GM06990 (cell line): ENCODE measurements around the gene RAB3GAP1.

ENCODE experiments used
- DNase-seq: peaks from one replicate; pipeline ENCODE4 v3.0.0-alpha.2; 2011; ENCODE audit not compliant: insufficient read length; ENCODE audit errors: extremely low read depth
- H3K27me3 ChIP-seq: replicated peaks from 2 replicates; pipeline ENCODE4 v1.6.0; 2011; ENCODE audit warnings: low read length; ENCODE audit not compliant: control insufficient read depth, insufficient read depth
- H3K36me3 ChIP-seq: 2 replicates; pipeline ENCODE4 v1.5.1; 2011; ENCODE audit warnings: low read length; ENCODE audit not compliant: control insufficient read depth, insufficient read depth
- H3K4me3 ChIP-seq: replicated peaks from 2 replicates; pipeline ENCODE4 v1.5.1; 2011; ENCODE audit warnings: low read depth, mild to moderate bottlenecking, control low read depth, low read length
- TF ChIP-seq, protein P1 (sequence below): IDR thresholded peaks from 2 replicates; pipeline ENCODE4 v1.5.1; 2011; ENCODE audit warnings: low read length, control low read depth, mild to moderate bottlenecking, inconsistent platforms; ENCODE audit not compliant: insufficient read depth, poor library complexity, severe bottlenecking

The RAB3GAP1 gene

DNA sequence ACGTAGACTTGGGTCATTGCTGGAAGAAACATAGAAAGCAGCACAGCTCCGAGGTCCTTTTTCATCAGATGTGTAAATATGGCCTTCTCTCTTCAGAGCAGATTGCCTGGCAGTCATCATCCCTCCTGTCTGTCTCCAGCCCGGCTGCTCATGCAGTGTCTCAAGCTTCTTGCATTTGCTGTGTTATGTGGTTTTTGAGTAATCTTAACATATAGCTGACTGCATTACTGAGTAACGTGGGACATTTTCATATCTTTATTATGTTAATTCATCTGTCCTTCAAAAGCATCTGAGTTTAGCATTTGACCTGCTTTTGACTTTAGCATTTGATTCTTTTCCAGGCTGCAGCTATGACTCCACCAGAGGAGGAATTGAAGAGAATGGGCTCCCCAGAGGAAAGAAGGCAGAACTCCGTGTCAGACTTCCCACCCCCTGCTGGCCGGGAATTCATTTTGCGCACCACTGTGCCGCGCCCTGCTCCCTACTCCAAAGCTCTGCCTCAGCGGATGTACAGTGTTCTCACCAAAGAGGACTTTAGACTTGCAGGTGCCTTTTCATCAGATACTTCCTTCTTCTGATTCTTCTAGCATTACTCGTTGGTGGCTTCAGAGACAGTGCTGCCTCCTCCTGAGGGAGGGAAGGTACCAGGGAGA, 116.2 kb downstream of the RAB3GAP1 start:
- Histone ChIP-seq H3K27me3 (no peaks in the 10 kb centered on the region), H3K36me3 (peaks cover 14% of the 10 kb centered on the region), H3K4me3 (no peak overlapping the region)
- no peak for DNase-seq
- TF ChIP-seq, protein P1, sequence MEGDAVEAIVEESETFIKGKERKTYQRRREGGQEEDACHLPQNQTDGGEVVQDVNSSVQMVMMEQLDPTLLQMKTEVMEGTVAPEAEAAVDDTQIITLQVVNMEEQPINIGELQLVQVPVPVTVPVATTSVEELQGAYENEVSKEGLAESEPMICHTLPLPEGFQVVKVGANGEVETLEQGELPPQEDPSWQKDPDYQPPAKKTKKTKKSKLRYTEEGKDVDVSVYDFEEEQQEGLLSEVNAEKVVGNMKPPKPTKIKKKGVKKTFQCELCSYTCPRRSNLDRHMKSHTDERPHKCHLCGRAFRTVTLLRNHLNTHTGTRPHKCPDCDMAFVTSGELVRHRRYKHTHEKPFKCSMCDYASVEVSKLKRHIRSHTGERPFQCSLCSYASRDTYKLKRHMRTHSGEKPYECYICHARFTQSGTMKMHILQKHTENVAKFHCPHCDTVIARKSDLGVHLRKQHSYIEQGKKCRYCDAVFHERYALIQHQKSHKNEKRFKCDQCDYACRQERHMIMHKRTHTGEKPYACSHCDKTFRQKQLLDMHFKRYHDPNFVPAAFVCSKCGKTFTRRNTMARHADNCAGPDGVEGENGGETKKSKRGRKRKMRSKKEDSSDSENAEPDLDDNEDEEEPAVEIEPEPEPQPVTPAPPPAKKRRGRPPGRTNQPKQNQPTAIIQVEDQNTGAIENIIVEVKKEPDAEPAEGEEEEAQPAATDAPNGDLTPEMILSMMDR: no peak

GRCh38 chr2:135169900-135170753, 118.0 kb downstream of the RAB3GAP1 start:
- Histone ChIP-seq H3K4me3 (no peak overlapping the region), H3K36me3 (peaks cover 11% of the 10 kb centered on the region), H3K27me3 (no peaks in the 10 kb centered on the region)
- TF ChIP-seq, protein P1: no peak
- DNase-seq: no peak

GRCh38 chr2:135174049-135174809, 122.1 kb downstream of the RAB3GAP1 start:
- TF ChIP-seq, protein P1: no peak
- Histone ChIP-seq H3K4me3 (no peak overlapping the region), H3K36me3 (peaks cover 6% of the 10 kb centered on the region), H3K27me3 (no peaks in the 10 kb centered on the region)
- no peak for DNase-seq

DNA sequence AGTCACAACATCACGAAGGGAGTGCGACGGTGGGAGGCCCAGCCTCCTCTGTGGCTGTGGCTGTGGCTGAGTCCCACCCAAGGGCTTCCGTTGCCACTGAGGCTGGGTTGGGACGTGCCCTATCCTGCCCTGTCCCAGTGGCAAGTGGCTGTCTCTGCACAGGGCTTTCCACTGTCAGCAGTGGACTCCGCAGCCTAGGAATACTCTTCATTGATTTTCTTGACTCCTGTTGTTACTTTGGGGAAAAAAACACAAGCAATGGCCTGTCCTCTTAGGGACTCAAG, 122.7 kb downstream of the RAB3GAP1 start:
- DNase-seq: no peak
- H3K4me3 ChIP-seq: no peak overlapping the region
- H3K36me3 ChIP-seq: peaks cover 6% of the 10 kb centered on the region
- TF ChIP-seq, protein P1: no peak
- H3K27me3 ChIP-seq: no peaks in the 10 kb centered on the region

DNA sequence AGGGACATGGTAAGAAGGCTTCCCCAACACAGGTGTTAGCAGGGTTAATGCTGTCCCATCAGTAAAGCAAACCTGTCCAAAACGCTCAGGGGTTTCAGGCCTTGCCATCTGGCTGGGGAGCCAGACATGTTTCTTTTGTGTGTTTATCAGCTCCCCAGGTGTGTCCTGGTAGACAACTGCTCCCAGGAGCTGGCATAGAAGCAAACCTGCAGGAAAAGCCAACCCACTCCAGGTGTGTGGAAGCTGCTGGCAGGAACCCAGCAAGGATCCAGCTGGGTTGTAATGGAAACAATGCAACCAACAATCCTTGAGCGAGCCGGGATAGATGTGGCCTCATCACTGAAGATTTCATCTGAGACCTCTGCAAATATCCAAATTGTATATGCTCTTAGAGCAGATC, 123.1 kb downstream of the RAB3GAP1 start:
- DNase-seq: no peak
- no peaks in the 10 kb centered on the region for H3K27me3 ChIP-seq
- H3K4me3 ChIP-seq: no peak overlapping the region
- peaks cover 4% of the 10 kb centered on the region for H3K36me3 ChIP-seq
- TF ChIP-seq, protein P1: no peak
